GM18498 (cell line): ENCODE measurements around the gene NCBP3.
"Not testable (repeated sequence)": the region's sequence is repeated elsewhere in the genome, so short reads cannot be mapped to it uniquely, and the experiment has no call there.

Experiments
- ATAC-seq: cut with Tn5 transposase; IDR thresholded peaks from one replicate; pipeline ENCODE4 v1.9.1; 2021; ENCODE audit warnings: mild to moderate bottlenecking, moderate library complexity; ENCODE audit not compliant: unreplicated experiment

The NCBP3 gene

GRCh38 chr17:3848229-3848835 lies 2.3 kb upstream of the NCBP3 start:
- no peak for ATAC-seq

- ATAC-seq: no peak
Observed at GRCh38 chr17:3847165-3847670, 1.2 kb upstream of the NCBP3 start.

DNA sequence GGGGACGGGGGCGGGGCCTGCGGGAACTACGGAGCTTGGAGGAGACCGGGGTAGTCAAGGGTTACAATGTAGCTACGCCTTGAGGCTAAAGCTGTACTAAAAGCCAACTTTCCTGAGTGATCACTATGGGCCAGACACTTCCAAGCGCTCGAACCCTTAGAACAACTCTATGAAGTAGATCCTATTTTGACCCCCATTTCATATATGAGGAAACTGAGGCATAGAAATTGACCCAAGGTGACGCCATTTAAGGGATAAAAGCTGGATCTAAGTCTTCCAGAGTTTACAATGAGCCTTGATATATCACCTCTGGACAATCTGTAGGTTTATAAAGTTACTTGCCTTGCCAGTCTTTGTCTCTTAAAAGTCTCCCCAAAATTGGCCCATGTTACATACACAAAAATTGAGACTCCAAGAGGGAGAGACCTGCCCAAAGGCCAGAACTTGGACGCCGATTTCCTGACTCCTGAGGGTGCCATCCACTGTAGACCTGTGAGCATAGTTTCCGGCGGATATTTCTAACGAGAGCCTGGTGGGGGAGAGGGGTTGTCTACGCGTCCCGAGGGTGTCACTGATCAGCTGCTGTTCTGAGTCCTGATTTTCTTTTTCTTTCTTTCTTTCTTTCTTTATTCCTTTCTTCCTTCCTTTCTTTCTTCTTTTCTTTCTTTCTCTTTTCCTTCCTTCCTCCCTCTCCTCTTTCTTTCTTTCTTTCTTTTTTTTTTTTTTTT lies 555 bp upstream of the NCBP3 start:
- ATAC-seq: no peak

DNA sequence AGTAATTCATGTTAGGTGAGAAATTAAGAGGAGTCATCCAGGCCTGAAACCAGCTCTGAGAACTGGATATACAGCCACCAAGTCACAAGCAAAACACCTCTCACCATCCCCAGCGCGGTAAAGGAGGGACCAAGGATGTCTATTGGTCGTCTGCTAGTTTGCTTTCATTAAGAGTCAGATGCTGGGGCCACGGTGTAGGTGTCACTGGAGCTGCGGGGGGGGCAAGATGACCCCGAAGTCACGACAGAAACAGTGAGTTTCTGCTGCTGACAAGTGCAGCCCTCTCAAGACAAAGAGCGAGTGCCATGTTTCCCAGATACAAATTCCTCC lies 790 bp downstream of the NCBP3 start:
- ATAC-seq: peak; percentile 11

GRCh38 chr17:3844556-3844955 lies 1.5 kb downstream of the NCBP3 start:
- not testable (repeated sequence) for ATAC-seq

GRCh38 chr17:3843935-3844516 lies 2.0 kb downstream of the NCBP3 start:
- ATAC-seq: no peak

GRCh38 chr17:3838206-3838605 lies 7.8 kb downstream of the NCBP3 start:
- no peak for ATAC-seq

DNA sequence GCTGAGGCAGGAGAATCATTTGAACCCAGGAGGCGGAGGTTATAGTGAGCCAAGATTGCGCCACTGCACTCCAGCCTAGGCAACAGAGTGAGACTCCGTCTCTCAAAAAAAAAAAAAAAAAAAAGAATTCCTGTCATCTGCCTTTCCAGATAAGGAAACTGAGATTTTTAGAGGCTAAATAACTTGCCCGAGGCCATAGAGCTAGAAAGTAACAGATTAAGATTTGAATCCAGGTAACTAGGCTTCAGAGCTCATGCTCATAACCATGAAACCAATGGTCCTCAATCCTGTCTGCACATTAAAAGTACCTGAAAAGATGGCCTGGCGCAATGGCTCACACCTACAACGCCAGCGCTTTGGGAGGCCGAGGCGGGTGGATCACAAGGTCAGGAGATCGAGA lies 9.5 kb downstream of the NCBP3 start:
- ATAC-seq: no peak

DNA sequence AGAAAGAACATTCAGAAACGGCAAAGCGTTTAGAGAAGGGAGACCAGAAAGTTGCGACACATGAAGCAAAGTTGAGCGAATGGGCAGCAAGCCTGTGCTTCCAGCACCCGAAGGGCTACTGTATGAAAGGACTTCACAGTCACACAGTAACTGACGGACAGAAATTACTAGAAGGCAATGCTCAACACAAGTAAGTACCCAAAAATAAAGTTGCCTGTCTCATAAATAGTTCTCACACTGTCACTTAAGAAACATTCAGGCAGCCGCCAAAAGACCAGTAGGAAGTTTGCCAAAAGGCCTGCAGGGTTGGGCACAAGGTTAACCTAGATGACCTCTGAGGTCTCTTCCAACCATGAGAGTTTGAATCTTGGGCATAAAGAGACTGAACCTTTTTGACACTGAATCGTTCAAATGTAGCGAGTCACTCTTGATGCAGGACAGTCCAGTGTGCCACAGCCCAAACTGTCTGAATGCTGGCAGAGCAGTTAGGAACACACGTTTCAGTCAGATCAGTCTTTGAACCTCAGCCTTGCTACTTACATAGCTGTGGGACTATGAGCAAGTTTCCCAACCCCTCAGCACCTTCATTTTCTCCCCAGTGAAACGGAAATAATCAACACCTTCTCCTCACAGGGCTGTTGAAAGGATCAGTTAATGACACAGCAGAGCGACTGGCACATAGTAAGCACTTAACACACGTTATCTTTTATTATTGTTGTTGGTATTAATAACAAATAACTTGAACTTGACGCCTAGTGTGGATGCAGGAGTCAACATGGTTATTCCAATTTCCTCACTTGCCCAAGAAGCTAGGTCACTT lies 10.4 kb downstream of the NCBP3 start:
- no peak for ATAC-seq

- ATAC-seq: no peak
Observed at GRCh38 chr17:3834811-3835210, 11.2 kb downstream of the NCBP3 start.

DNA sequence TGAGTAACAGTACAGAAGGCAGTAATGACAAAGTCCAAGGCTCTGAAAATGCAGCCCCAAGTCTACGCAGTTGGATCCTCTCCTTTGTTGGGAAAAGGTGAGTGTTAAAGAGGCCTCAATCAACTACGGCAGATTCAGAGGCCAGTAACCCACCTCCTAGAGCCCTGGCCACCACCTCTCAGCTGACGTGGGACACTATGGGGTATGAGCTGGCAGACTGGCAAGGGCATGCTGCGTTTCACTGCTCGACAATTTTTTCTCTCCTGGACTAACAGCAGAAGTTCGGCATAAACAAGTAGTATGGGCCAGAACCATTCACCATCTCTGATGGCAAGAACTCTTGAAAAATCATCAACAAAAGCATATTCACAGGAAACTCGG lies 17.2 kb downstream of the NCBP3 start:
- no peak for ATAC-seq

DNA sequence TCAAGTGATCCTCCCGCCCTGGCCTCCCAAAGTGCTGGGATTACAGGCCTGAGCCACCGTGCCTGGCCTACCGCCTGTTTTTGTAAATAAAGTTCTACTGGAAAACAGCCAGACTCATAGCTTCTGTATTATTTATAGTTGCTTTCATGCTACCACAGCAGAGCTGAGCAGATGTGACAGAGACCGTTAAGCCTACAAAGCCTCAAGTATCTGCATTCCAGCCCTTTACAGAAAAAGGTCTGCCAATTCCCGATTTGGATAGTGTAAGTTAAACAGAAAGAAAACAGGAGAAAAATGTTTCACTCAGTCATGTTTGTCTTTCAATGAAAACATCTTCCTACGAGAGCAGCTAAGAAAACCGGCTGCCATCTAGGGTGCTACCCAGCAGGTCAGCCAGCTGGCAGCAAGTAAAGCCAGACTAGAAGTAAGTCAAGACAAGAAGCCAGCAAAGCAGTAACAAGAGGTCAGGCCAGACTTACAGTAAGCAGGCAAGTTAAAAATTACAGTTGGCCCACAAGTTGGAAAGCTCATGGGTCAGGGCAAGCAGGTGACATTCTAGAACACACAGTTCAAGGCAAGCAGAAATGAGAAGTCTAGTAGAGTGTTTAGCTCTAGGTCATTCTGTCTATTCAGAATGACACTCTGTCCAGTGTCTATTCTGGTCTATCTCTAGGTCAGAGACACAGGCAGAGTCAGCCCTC lies 17.7 kb downstream of the NCBP3 start:
- ATAC-seq: no peak

DNA sequence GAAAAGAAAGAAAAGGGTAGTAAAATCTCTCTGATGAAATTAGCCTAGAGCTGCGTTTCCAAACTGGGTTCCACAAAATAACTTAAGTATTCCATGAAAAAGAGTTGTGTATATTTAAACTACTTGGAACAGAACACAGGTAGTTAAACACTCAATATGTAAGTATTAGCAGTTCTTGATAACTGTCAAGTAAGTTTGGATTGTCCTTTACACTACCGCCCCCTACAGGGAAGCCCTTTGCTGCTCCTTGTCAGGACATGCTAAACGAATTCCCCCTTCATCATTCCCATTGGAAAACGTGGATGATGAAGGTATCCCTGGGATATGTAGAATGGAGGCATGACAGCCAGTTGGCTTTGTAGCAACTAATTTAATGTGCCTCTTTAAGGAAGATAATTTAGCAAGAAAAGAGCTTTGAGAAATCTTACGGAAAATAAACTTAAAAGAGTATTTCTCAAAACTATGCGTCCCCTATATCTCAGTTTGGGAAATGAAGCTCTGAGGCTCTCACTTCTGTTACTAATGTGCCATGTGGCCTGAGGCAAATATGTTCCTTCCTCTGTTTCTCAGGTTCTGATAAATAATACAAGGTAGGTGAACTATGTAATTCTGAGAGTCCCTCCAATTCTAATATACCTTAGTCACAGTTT lies 18.8 kb downstream of the NCBP3 start:
- no peak for ATAC-seq

- ATAC-seq: no peak
Observed at GRCh38 chr17:3826191-3826590, 19.9 kb downstream of the NCBP3 start.

DNA sequence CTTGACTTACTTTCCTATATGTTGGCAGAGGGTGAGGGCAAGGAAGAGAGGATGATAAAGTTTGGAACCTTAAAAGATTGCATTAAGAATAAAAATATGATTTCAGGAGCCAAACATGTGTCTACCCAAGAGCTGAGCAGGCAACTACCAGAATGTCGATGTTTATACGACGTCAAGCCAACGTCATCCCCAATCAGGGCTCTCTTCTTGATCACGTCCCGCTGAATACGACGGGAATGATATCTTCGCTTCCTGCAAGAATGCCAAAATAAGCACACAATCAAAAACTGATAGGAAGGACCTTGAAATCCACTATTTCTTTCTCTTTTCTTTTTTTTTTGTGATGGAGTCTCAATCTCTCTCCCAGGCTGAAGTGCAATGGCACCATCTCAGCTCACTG lies 24.9 kb downstream of the NCBP3 start:
- ATAC-seq: no peak

- no peak for ATAC-seq
Observed at GRCh38 chr17:3818786-3819185, 27.3 kb downstream of the NCBP3 start.

DNA sequence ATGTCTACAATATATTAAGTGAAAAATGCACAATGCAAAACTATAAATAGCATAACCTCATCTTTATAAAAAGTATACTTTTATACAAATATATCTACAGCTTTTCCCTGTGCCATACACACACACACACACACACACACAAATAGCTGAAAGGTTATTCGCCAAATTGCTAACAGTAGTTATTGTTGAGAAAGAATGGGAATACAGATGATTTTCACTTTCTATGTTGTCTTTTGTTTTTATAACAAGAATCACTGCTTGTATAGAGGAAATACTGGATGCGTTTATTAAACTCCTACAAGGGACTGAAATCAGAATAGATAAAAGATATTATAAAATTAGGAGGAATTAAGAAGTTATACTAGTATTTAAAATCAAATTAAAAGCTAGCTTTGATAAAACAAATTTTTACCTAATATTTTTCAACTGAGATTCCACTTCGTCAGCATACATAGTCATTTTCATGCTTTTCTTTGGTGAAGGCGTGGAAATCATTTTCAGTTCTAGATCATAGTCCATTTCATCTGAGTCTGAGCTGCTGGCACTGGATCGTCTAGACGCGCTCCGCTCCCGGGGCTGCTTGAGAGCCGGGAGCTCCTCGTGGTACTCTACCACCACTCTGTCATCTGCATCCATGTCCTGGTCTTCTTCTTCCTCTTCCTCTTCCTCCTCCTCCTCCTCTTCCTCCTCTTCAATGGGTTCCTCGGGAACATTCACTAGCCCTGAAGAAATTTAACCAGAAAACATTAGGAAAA lies 28.0 kb downstream of the NCBP3 start:
- ATAC-seq: no peak

DNA sequence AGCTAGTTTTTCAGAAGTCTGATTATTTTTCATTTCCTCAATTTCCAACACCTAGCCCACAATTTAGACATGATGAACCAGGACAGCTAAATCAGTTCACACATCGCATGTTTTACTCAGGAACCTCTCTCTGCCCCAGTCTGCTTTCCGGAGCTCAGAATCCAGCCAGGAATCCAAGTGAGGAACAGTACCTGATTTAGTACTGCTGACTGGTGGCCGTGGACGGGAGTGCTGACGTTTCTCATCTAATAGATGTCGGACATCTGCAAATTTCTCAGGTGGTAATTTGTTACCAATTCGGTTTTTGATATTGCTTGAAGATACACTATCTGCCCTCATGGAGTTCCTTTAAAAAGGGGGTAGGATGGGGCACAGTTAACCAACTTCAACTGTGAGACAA lies 30.1 kb downstream of the NCBP3 start:
- ATAC-seq: no peak

DNA sequence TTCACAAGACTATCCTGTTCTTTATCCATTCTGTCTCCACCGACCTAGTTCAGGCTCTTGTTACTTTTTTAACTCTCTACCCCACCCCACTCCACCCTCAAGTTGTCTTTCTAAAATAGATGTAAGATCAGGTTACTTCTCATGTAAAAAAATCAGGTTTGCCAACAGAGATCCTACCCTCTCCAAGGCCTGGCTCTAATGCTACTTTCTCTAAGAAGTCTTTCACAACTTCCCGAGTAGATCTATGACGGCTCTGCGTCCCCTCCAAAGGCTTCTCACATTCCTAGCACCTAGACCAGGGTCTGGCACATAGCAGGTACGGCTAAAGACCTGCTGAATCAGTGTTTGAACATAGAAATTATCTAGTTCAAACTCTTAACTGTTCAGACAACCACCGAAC lies 30.9 kb downstream of the NCBP3 start:
- ATAC-seq: no peak

GRCh38 chr17:3814361-3814760 lies 31.7 kb downstream of the NCBP3 start:
- ATAC-seq: no peak
